A549 (cell line): ENCODE data around the gene ITSN1.

Experiments used
- CEBPB ChIP-seq, 2 experiments: fragments of >200 bp in 1 of 2; sonication (Bioruptor Twin) in 1 of 2; formaldehyde crosslinking in 1 of 2; IDR thresholded peaks; 2 replicates each; pipeline ENCODE4 v1.6.1; 2012 to 2016
- EP300 ChIP-seq, 2 experiments: fragments of >200 bp; sonication (Bioruptor Twin); formaldehyde crosslinking; IDR thresholded peaks; 2 replicates in 1 of 2; 3 replicates in 1 of 2; pipeline ENCODE4 v1.6.1; 2016 to 2017
- POLR2A ChIP-seq: IDR thresholded peaks from 2 replicates; pipeline ENCODE4 v1.6.1; 2012; ENCODE audit warnings: mild to moderate bottlenecking, low read length
- RFX5 ChIP-seq: fragments of 450-650 bp; IDR thresholded peaks from 2 replicates; pipeline ENCODE4 v1.7.1; 2014; ENCODE audit warnings: antibody characterized with exemption, mild to moderate bottlenecking, moderate library complexity
- SMC3 ChIP-seq: fragments of >200 bp; sonication (Bioruptor Twin); formaldehyde crosslinking; IDR thresholded peaks from 3 replicates; pipeline ENCODE4 v1.6.1; 2018; ENCODE audit warnings: inconsistent platforms
- TF ChIP-seq, protein P1 (sequence below): fragments of >200 bp; sonication (Bioruptor Twin); formaldehyde crosslinking; IDR thresholded peaks from 3 replicates; pipeline ENCODE4 v1.5.1; 2016

DNA sequence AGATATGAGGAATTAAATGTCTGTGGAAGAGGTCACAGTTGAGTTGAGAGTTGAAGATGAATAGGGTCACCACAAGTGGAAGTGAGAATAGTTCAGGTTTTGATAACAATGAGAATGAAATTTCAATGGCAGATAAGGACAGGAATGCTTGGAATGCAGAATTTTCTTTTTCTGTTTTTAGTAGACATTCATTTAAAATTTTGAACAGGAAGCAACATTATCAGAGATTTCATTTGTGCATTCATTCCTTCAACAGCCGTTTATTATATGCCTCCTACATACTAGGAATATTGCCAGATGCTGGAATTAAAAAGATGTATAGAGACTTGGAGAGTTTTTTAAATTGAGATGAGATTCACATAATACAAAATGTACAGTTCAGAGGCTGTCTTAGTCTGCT is 126.8 kb downstream of the ITSN1 start:
- no peak for TF ChIP-seq POLR2A
- TF ChIP-seq CEBPB (IDR thresholded peaks at IDR 0.05): no peak
- no peak for TF ChIP-seq RFX5
- TF ChIP-seq SMC3: no peak
- TF ChIP-seq EP300 (IDR thresholded peaks at IDR 0.05): no peak
- TF ChIP-seq, protein P1, sequence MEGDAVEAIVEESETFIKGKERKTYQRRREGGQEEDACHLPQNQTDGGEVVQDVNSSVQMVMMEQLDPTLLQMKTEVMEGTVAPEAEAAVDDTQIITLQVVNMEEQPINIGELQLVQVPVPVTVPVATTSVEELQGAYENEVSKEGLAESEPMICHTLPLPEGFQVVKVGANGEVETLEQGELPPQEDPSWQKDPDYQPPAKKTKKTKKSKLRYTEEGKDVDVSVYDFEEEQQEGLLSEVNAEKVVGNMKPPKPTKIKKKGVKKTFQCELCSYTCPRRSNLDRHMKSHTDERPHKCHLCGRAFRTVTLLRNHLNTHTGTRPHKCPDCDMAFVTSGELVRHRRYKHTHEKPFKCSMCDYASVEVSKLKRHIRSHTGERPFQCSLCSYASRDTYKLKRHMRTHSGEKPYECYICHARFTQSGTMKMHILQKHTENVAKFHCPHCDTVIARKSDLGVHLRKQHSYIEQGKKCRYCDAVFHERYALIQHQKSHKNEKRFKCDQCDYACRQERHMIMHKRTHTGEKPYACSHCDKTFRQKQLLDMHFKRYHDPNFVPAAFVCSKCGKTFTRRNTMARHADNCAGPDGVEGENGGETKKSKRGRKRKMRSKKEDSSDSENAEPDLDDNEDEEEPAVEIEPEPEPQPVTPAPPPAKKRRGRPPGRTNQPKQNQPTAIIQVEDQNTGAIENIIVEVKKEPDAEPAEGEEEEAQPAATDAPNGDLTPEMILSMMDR: no peak
